Measurements from ENCODE around the gene RAB11FIP3.
"Not testable (repeated sequence)": the region's sequence is repeated elsewhere in the genome, so short reads cannot be mapped to it uniquely, and the experiment has no call there.

RAB11FIP3 gene, protein sequence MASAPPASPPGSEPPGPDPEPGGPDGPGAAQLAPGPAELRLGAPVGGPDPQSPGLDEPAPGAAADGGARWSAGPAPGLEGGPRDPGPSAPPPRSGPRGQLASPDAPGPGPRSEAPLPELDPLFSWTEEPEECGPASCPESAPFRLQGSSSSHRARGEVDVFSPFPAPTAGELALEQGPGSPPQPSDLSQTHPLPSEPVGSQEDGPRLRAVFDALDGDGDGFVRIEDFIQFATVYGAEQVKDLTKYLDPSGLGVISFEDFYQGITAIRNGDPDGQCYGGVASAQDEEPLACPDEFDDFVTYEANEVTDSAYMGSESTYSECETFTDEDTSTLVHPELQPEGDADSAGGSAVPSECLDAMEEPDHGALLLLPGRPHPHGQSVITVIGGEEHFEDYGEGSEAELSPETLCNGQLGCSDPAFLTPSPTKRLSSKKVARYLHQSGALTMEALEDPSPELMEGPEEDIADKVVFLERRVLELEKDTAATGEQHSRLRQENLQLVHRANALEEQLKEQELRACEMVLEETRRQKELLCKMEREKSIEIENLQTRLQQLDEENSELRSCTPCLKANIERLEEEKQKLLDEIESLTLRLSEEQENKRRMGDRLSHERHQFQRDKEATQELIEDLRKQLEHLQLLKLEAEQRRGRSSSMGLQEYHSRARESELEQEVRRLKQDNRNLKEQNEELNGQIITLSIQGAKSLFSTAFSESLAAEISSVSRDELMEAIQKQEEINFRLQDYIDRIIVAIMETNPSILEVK

DNA sequence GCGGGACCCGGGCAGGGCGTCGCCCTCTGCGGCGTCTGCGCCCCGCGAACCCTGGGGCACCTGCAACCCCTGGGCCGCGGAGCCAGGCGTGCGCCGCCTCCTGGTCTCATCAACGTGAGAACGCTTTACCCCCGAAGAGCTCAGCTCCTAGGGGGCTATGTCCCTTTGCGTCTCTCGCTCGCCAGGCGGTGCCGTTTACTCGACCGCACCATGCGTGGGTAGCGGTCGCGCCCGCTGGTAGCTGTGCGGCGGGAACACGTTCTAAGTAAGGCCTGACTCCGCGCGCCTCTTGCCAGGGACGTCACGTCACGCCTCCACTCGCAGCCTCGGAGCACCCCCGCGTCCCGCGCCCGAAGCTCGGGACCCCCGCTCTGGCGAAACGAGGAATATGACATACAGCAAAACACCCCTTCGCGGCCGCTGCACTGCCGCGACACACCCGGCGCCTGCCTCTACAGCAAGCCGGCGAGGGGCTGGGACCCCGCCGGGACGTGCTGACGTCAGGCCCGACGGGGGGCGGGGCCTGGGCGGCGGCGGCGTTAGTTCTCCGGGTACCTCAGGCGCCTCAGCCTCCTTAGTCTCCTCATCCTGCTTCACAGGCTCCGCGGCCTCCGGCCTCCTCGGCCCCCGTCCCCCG lies at the start of gene RAB11FIP3:
TSS of gene RAB11FIP3 (plus strand) at position 568 of the 637 bp plus-strand sequence. CDS start 358 bp downstream, outside the sequence.
- FAIRE-seq (peak; percentile 20), DNase-seq (ENCODE audit: insufficient read length, low spot score) (peak; percentile 90)

DNA sequence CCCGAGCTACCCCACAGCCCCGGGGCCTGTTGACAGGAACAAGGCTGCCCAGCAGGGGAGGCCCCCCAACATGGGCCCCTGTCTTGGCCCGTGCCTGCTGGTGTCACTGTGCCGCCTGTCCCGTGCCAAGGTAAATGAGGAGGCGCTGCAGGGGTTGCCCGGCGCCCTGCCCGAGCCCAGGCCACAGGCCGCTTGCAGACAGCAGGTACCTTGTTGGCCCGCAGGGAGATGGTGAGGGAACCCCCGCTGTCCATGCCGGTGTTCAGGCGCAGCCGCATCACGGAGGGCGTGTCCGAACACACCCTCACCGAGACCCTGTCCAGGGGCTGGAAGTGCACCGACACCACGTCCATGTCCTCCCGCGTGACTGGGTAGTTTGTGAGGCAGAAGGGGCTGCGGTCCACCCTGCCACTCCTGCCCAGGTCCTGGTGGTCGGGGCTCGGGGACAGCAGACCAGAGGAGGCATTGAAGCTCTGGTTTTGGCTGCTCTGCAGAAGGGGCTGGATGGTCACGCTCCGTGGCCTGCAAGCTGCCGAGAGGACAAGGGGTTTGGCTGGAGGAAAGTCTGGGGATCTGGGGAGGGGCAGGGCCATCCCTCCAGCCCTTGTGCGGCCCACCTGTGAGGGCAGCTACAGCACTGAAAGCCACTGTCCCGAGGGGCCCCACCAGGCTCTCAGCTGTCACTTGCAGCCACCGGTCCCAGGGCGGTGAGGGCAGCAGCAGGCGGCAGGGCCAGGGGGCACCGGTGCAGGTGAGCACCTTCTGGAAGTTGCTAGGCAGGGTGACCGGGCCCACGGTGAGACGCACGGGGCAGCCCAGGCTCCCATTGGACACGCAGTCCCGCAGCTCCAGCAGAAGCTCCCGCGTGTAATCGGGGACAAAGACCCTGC lies 49.3 kb upstream of the RAB11FIP3 start:
- FAIRE-seq, result no peak

DNA sequence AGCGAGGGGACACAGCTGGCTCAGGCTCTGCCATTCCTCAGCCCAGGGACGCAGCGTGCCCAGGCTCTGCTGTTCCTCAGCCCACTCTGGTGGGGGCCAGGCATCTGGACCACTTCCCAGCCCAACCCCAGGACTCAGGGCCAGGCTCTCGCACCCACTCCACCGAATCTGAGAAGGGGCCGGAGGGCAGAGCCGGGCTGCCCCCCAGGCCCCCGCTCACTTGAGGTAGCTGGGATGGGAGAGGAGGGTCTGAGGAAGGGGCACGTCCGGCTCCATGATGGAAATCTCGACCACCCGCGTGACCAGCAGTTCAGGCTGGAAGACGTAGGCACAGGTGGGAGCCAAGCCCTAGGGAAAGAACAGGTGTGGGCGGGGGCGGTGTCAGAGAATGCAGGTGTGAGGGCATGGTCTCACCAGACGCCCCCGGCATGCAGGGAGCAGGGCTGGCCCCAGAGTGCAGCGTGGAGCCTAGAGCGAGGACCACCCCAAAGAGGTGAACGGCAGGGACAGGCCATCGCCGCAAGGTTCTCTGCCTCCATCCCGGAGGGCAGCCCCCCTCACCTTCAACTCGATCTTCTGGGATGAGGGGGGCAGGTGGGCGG lies 48.5 kb upstream of the RAB11FIP3 start:
- DNase-seq (ENCODE audit: insufficient read length, low spot score) (no peak), FAIRE-seq (no peak)

More for the DNA sequence above, 49.3 kb upstream of the RAB11FIP3 start:
- no peak for DNase-seq (ENCODE audit: insufficient read length, low spot score)

DNA sequence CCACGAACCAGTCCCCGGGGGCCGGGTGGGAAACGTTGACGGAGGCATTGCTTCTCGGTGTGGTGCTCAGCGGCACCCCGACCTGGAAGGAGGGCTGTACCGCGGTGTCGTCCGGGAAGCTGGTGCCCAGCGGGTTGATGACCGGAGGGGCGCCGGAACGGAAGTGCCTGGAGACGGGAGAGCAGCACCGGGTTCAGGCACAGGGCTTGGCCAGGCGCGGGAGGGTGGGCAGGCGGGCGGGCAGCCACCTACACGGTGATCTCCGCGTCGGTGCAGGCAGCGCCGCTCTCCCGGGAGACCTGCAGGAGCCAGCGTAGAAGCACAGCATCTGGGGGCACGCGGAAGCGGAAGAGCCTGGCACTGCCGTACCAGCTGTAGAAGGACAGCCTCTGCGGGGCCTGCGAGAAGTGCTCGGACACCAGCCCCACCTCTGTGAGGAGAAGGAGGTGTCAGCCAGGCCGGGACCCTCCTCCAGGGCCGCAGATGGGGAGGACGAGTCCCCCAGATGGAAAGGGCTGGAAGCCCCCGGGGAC lies 48.0 kb upstream of the RAB11FIP3 start:
- FAIRE-seq (no peak), DNase-seq (ENCODE audit: insufficient read length, low spot score) (no peak)

DNA sequence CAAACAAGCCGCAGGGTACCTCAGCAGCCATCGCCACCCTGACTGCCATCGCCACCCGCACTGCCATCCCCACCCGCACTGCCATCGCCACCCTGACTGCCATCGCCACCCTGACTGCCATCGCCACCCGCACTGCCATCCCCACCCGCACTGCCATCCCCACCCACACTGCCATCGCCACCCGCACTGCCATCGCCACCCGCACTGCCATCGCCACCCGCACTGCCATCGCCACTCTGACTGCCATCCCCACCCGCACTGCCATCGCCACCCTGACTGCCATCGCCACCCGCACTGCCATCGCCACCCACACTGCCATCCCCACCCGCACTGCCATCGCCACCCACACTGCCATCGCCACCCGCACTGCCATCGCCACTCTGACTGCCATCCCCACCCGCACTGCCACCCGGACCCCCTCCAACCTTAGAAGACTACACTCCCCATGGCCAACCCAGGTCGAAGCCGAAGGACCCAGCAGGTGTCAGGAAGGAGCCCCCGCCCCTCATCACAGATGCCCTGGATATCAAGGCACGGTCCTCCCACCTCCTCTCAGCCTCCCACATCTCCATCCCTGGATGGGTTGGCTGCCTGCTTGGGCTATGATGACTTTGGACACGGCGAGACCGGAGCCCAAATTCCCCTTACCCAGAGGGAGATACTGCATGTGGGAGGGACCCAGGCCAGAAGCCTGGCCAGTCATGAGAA lies 47.2 kb upstream of the RAB11FIP3 start:
- peak; percentile 97 for FAIRE-seq
- DNase-seq (ENCODE audit: insufficient read length, low spot score), result not testable (repeated sequence)

DNA sequence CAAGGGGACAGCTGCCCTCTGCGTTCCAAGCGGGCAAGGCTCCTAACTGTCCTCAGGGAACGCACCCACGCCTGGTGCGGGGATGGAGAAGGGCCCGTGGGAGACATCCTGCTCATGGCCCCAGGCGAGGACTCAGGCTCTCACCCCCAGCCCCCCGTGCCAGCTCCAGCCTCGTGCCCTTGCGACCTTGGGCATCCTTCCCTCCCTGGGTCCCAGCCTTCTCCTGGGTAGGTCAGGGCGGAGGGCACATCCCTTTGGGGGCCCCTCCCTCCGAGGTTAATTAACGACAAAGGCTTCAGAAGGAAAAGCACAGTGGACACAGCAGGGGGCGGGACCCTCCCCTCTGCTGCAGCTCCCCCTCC lies 46.6 kb upstream of the RAB11FIP3 start:
- DNase-seq (ENCODE audit: insufficient read length, low spot score) (no peak), FAIRE-seq (no peak)

DNA sequence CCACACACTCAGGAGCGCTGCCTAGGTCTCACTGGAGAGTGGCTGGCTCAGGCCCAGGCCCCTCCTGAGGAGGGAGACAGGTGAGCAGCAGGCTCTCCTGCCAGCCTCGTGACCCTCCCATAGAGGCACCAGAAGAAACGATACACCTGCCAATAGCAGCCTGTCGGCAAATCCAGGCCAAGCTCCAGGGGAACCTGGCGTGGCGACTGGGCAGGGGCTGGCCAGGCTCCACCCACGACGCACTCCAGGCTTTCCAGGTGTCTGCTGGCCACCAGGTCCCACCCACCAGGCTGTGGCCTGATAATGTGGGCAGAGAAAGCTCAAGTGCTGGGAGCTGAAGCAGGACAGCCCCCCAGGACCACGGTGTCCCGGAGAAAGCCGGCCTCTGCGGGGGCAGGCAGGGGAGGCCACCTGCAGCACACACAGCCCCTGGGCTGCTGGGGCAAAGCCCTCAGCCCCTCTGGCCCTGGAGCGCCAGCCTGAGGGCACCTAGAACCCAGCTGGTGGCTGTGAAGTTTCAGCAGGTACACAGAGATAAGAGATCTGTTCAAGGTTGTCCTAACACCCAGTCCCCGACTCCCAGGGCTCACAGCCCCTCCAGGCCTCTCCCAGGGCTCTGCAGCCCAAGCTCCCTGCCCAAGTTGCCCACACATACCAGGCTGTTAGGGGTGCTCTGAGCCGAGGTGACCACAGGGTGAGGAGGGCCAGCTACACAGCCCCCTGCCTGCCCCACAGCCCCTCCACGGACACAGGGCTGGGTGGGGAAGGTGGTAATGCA lies 46.1 kb upstream of the RAB11FIP3 start:
- FAIRE-seq (no peak), DNase-seq (ENCODE audit: insufficient read length, low spot score) (no peak)

DNA sequence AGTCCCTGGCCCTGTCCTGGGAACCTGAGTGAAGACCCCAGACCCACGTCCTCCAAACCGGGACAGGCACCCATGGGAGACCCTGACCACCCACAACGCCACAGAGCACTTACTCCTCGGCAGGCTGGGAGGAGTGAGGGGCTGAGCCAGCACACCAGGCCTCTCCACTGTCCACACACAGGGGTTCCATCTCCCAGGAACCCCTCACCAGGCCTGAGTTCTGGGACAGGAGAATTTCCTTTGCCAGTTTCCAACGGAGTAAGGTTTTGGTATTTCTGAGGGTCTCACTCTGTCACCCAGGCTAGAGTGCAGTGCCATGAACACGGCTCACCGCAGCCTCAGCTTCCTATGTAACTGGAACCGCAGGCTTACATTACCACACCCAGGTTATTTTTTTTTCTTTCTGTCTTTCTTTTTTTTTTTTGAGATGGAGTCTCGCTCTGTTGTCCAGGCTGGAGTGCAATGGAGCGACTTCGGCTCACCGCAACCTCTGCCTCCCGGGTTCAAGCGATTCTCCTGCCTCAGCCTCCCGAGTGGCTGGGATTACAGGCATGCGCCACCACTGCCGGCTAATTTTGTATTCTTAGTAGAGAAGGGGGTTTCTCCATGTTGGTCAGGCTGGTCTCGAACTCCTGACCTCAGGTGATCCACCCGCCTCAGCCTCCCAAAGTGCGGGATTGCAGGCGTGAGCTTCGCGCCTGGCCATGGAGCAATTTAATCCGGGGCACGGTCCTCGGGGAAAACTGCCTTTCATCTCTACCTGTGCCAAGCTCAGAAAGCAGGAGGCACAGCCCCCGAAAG lies 45.3 kb upstream of the RAB11FIP3 start:
- DNase-seq (ENCODE audit: insufficient read length, low spot score), result no peak
- FAIRE-seq, result no peak

DNA sequence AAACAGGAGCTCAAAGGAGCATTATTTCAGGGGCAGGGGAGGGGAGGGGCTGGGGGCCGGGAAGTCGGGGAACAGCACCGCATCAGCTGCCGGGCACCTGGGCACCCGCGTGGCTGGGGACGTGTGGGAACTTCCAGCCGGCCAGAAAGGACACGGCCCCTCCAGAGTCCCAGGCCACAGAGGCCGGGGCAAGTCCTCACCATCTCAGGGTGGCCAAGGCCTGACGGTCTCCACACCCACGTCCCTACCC lies 44.8 kb upstream of the RAB11FIP3 start:
- FAIRE-seq (peak; percentile 44), DNase-seq (ENCODE audit: insufficient read length, low spot score) (no peak)

DNA sequence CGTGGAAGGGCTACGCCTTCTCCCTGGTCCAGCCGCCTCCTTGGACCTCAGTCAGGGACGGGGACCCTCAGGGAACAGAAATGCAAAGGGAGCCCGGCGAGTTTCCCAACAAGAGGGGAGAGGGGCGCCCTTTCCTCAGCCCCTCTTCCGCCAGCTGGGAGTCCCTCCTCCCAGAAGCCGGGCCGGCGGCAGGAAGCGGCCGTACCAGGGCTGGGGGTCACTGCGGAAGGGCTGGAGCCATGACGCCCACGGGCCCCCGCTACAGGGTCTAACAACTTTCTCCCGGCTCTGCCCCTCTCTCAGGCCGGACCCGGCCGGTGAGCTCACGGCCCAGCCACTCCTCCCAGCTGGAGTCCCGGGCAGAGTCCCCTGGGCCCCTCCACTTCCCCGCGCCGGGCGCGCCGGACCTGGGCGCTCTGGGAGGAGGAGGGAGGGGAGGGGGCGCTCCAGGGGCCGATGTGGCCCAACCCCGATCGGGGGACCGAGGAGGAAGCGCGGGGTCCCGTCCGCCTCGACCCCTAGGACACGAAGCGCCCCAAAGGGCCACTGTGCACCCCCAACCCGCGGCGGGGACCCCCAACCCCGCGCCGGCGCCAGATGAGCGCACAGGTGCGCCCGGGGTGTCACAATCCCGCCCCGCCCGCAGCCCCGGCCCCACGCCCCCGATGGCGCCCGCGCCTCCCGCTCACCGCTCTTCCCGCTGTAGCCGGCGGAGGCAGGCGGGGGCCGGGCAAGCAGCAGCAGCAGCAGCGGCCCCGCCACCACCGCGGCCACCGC lies 44.2 kb upstream of the RAB11FIP3 start:
- no peak for DNase-seq (ENCODE audit: insufficient read length, low spot score)
- no peak for FAIRE-seq

DNA sequence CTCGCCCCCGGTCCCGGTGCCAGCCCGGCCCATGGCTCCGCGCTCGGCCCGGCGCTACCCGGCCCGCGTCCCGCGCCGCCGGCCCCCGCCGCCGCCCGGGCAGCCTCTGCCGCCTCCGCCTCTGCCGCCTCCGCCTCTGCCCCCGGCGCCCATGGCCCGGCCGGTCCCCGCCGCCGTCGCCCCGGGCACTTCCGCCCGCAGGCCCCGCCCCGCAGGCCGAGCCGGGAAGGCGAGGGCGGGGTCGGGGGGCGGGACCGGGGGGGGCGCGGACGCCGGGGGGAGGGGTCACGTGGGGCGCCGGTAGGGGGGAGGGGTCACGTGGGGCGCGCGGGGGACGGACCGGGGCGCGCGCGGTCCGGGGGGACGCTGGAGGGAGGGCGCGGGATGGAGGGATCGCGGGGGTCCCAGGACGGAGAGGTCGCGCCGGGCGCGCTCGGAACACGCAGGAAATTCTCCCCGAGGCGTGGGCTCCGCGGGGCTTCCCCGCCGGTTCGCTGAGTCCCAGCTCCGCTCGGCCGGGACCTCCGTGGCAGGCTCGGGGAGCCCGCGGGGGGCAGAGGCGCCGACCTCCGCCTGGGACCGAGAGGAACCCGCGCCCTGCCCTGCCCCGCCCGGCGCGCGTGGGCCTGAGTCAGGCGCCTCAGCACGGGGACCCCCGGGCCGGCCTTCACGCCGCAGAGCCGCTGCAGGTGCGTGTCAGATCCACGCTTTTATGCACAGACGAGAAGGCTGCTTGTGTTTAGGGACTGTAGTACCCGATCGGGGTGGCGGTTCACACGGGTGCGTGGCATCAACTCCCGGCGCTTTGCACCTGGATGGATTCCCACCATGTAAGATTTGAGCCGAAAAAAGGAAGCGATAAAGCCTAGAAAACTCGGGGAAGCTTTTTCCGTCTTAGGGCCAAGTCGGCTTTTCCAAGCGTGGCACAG lies 43.4 kb upstream of the RAB11FIP3 start, which contains the start of gene PGAP6:
TSS of gene PGAP6 (minus strand) at position 190 of the 929 bp plus-strand sequence. CDS start at position 33, 157 bp downstream.
- FAIRE-seq (peak; percentile 20), DNase-seq (ENCODE audit: insufficient read length, low spot score) (peak; percentile 61)

DNA sequence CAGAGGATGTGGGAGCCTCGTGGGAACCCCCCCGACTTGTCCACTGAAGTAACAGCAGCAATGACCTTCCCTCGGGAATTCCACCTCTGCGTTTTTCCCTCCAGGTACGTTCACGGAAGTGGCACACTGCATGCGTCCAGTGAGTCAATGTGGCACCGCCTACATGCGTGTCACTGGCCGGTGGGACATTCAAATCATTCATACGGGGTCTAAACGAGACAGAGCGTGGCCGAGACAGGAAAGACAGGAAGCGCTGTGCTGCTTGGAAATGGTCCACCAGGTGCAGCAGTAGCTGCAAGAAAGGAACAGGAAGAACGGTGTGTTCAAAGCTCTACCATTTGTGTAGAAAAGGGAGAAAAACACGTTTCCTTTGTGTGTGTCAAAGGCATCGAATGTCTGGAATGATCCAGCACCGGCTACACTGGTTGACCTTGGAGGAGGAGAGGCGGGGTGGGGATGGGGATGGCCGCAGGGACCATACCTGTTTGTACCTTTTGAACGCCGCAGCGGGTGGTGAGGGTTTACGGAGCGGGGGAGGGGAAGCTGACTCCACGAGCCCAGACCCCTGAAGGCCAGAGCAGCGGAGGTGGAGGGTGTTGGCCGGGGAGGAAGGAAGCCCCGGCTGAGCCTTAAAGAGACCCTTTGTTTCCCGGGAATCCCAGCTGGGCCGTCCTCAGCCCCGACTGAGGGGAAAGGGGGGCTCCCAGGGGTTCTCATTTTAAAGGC lies 42.0 kb upstream of the RAB11FIP3 start:
- DNase-seq (ENCODE audit: insufficient read length, low spot score) (no peak), FAIRE-seq (peak; percentile 13)

DNA sequence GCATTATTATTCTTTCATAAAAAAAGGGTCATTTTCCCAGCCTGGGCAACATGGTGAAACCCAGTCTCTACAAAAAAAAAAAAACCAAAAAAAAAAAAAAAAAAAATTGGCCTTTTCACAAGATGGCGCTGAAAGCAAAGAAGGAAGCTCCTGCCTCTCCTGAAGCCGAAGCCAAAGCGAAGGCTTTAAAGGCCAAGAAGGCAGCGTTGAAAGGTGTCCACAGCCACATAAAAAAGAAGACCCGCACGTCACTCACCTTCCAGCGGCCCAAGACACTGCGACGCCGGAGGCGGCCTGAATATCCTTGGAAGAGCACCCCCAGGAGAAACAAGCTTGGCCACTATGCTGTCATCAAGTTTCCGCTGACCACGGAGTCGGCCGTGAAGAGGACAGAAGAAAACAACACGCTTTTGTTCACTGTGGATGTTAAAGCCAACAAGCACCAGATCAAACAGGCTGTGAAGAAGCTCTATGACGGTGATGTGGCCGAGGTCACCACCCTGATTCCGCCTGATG lies 38.8 kb upstream of the RAB11FIP3 start:
- DNase-seq (ENCODE audit: insufficient read length, low spot score) (no peak), FAIRE-seq (no peak)

DNA sequence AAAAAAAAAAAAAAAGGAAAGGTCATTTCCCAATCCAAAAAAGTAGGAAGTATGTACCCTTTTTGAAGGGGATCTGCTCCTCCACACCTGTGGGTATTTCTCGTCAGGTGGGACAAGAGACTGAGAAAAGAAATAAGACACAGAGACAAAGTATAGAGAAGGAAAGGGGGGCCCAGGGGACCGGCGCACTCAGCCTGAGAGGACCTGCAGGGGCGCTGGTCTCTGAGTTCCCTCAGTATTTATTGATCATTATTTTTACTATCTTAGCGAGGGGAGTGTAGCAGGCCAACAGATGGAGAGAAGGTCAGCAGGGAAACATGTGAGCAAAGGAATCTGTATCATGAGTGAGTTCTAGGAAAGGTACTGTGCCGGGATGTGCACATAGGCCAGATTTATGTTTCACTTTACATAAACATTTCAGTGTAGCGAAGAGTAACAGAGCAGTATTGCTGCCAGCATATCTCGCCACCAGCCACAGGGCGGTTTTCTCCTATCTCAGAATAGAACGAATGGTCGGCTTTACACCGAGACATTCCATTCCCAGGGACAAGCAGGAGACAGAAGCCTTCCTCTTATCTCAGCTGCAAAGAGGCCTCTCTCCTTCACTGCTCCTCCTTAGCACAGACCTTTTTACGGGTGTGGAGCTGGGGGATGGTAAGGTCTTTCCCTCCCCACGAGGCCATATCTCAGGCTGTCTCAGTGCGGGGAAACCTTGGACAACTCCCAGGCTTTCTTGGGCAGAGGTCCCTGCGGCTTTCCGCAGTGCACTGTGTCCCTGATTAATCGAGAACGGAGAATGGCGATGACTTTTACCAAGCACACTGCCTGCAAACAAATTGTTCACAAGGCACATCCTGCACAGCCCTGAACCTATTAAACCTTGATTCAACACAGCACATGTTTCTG lies 37.4 kb upstream of the RAB11FIP3 start:
- not testable (repeated sequence) for DNase-seq (ENCODE audit: insufficient read length, low spot score); FAIRE-seq
